ENCODE results near the gene ANK2. TPM values are rescaled to one million over a fixed set of nuclear protein-coding genes. Genes with fewer than 3 reads are reported as not detected.
"Not testable (repeated sequence)": the region's sequence is repeated elsewhere in the genome, so short reads cannot be mapped to it uniquely, and the experiment has no call there.

ANK2 gene
- total and polyA plus RNA-seq, 2 donors: 5.3 to 14.7 TPM

DNA sequence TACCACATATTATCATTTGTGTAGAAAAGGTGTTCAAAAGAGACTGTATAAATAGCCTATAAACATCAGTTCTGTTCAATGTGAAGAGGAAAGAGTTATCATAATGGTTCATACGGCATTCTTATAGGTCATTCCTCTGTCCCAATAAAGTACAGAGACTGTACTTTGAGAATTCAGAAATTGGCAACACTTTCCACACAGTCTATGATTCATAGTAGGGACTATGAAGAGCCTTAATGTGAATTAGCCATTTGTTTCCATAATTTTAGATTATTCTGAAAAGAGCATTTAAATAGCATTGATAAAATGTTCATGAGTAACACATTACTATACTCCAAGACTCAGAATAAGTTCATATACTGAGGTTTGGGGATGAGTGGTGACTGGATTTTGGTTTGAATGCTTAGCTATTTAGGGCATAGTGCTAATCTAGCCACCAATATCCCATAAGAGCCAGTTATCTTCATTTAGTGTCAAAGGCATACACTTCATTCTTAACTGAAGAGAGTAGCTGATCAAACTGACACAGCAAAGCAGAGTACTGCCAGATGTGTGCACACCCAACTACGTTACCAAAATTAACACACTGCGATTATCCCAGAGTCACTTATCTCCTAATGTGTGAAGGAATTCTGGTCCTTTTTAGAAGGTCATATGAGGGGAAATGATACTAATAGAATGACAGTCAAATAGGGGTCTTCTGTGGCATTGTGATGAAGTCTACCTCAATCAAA lies 10.2 kb downstream of the ANK2 start:
- H3K4me1 ChIP-seq (ENCODE audit: control insufficient read depth in 2 of 2, insufficient read depth in 2 of 2, low read length in 2 of 2): no peaks in the 10 kb centered on the region
- no peak overlapping the region for H3K4me3 ChIP-seq (ENCODE audit: low read length in 2 of 2)
- H3K9me3 ChIP-seq (ENCODE audit: control insufficient read depth in 2 of 2, insufficient read depth in 1 of 2, low read length in 1 of 2): no peaks in the 10 kb centered on the region
- no peak overlapping the region for H3K27ac ChIP-seq (ENCODE audit: low read depth in 1 of 2, low read length in 1 of 2)
- H3K27me3 ChIP-seq (ENCODE audit: control insufficient read depth in 2 of 2, insufficient read depth in 1 of 2, low read length in 1 of 2): no peaks in the 10 kb centered on the region
- WGBS: 93% methylated on average over 3 of the region's 3 CpGs
- no peak for DNase-seq (ENCODE audit: low read depth in 6 of 9, low spot score in 9 of 9)
- H3K36me3 ChIP-seq (ENCODE audit: control insufficient read depth in 2 of 2, insufficient read depth in 2 of 2, low read length in 1 of 2): no peaks in the 10 kb centered on the region

DNA sequence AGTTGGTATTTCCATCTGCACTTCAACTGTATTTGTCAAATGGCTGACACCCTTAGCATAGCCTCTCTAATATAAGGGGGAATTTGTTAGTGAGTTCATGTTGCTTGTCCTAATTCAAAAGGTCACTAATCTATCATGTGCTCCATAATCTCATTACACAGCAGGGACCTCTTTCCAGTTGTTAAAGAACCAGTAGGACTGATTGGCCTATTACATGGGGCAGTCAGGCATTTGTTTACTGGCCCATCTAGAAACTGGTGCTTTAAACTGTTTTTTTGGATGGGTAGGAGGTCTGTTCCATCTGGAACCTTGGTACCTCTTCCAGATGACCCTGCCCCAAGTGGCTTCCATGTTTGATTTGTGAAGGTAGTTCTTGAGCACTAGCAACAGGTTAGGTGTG lies 11.4 kb downstream of the ANK2 start:
- Histone ChIP-seq H3K27me3 (ENCODE audit: control insufficient read depth in 2 of 2, insufficient read depth in 1 of 2, low read length in 1 of 2) (no peaks in the 10 kb centered on the region), H3K9me3 (ENCODE audit: control insufficient read depth in 2 of 2, insufficient read depth in 1 of 2, low read length in 1 of 2) (no peaks in the 10 kb centered on the region), H3K36me3 (ENCODE audit: control insufficient read depth in 2 of 2, insufficient read depth in 2 of 2, low read length in 1 of 2) (no peaks in the 10 kb centered on the region), H3K27ac (ENCODE audit: low read depth in 1 of 2, low read length in 1 of 2) (no peak overlapping the region), H3K4me1 (ENCODE audit: control insufficient read depth in 2 of 2, insufficient read depth in 2 of 2, low read length in 2 of 2) (no peaks in the 10 kb centered on the region), H3K4me3 (ENCODE audit: low read length in 2 of 2) (no peak overlapping the region)
- no peak for DNase-seq (ENCODE audit: low read depth in 6 of 9, low spot score in 9 of 9)

DNA sequence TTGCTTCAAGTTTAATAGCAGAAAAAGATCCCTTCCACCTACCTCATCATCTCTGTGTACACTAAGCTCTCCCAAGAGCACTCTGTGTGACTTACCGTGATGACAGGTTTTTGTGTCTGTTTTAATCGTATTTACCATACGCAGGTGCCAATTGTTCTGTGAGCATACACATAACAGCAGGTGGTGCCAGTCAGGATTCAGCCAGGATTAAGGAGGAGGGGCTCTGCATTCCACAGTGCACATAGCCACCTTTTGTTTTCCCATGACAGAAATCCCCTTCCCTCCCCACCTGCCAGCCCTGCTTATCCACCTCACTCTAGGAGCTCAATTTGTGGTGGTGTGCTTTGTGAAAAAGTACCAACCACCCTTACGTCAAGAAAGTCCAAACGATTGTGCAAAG lies 14.8 kb downstream of the ANK2 start:
- no peak overlapping the region for H3K4me3 ChIP-seq (ENCODE audit: low read length in 2 of 2)
- WGBS: 37% methylated on average over 5 of the region's 5 CpGs
- DNase-seq (ENCODE audit: low read depth in 6 of 9, low spot score in 9 of 9): no peak

DNA sequence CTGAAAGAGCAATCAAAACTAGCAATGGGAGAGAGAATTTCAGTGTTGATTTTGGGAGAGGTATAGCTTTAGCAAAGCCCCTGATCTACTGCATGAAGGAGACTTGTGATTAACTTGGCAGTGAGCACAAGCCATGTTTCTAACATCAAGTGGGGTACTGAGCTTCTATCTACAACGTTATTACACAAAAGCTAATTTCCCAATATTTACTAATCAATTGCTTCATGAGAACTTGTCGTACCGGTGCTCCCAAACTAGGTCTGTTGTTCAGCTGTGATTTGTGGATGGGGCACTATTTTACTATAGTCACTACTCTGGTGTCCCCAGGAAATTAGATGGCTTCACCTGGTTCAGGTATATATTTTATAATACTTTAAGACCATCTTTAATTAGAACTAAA lies 16.2 kb downstream of the ANK2 start:
- no peaks in the 10 kb centered on the region for H3K36me3 ChIP-seq (ENCODE audit: control insufficient read depth in 2 of 2, insufficient read depth in 2 of 2, low read length in 1 of 2)
- 83% methylated on average over 3 of the region's 3 CpGs for WGBS

More for the DNA sequence above, 14.8 kb downstream of the ANK2 start:
- H3K36me3 ChIP-seq (ENCODE audit: control insufficient read depth in 2 of 2, insufficient read depth in 2 of 2, low read length in 1 of 2): no peaks in the 10 kb centered on the region
- no peaks in the 10 kb centered on the region for H3K9me3 ChIP-seq (ENCODE audit: control insufficient read depth in 2 of 2, insufficient read depth in 1 of 2, low read length in 1 of 2)
- no peaks in the 10 kb centered on the region for H3K4me1 ChIP-seq (ENCODE audit: control insufficient read depth in 2 of 2, insufficient read depth in 2 of 2, low read length in 2 of 2)
- H3K27me3 ChIP-seq (ENCODE audit: control insufficient read depth in 2 of 2, insufficient read depth in 1 of 2, low read length in 1 of 2): no peaks in the 10 kb centered on the region
- H3K27ac ChIP-seq (ENCODE audit: low read depth in 1 of 2, low read length in 1 of 2): no peak overlapping the region

DNA sequence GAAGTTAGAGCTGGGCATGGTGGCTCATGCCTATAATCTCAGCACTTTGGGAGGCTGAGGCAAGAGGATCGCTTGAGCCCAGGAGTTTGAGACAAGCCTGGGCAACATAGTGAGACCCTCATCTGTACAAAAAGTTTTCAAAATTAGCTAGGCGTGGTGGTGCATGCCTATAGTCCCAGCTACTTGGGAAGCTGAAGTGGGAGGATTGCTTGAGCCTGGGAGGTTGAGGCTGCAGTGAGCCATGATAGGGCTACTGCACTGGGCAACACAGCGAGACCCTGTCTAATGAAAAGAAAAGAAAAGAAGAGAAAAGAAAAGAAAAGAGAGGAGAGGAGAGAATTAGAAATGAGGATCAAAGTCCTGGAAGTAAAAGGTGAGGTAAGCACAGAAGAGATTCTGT lies 19.3 kb downstream of the ANK2 start:
- 97% methylated on average over 3 of the region's 3 CpGs for WGBS
- H3K27me3 ChIP-seq (ENCODE audit: control insufficient read depth in 2 of 2, insufficient read depth in 1 of 2, low read length in 1 of 2): not testable (repeated sequence)

More for the DNA sequence above, 16.2 kb downstream of the ANK2 start:
- H3K4me1 ChIP-seq (ENCODE audit: control insufficient read depth in 2 of 2, insufficient read depth in 2 of 2, low read length in 2 of 2): no peaks in the 10 kb centered on the region
- no peaks in the 10 kb centered on the region for H3K9me3 ChIP-seq (ENCODE audit: control insufficient read depth in 2 of 2, insufficient read depth in 1 of 2, low read length in 1 of 2)
- no peak overlapping the region for H3K4me3 ChIP-seq (ENCODE audit: low read length in 2 of 2)
- no peak for DNase-seq (ENCODE audit: low read depth in 6 of 9, low spot score in 9 of 9)
- no peaks in the 10 kb centered on the region for H3K27me3 ChIP-seq (ENCODE audit: control insufficient read depth in 2 of 2, insufficient read depth in 1 of 2, low read length in 1 of 2)
- H3K27ac ChIP-seq (ENCODE audit: low read depth in 1 of 2, low read length in 1 of 2): no peak overlapping the region

DNA sequence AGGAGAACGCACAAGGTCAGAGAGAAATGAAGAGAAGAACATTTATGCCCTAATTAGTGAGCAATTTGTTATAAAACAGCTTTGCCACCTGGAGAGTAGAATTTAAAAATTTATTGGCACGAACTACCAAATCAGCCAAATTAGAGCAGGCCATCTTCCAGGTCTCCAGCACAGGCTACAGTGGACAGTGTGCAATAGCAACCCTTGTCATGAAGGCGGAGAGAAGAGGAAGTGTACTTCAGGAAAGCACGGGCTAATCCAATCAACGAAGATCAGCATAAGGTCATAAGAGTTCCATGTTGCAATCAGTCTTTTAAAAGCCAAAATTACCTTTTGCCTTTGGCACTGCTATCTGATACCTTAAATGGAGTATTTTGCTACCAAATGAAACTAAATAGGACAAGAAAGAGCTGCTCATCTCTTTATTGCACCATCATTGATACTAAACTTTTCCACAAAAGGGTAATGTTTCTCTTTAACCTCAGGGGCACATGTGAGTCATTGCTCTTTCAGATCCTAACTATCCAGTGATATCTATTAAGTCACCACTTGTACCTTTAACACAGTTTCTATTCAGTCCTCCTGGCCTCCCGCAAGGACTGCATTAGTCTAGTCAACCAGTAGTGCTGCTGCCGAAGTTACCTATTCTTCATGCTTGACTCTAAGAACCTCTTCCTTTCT lies 19.9 kb downstream of the ANK2 start:
- no peak for DNase-seq (ENCODE audit: low read depth in 6 of 9, low spot score in 9 of 9)
- no peak overlapping the region for H3K4me3 ChIP-seq (ENCODE audit: low read length in 2 of 2)
- H3K27ac ChIP-seq (ENCODE audit: low read depth in 1 of 2, low read length in 1 of 2): no peak overlapping the region
- no peaks in the 10 kb centered on the region for H3K9me3 ChIP-seq (ENCODE audit: control insufficient read depth in 2 of 2, insufficient read depth in 1 of 2, low read length in 1 of 2)
- WGBS: 91% methylated on average over 7 of the region's 7 CpGs
- no peaks in the 10 kb centered on the region for H3K36me3 ChIP-seq (ENCODE audit: control insufficient read depth in 2 of 2, insufficient read depth in 2 of 2, low read length in 1 of 2)
- H3K4me1 ChIP-seq (ENCODE audit: control insufficient read depth in 2 of 2, insufficient read depth in 2 of 2, low read length in 2 of 2): no peaks in the 10 kb centered on the region
- H3K27me3 ChIP-seq (ENCODE audit: control insufficient read depth in 2 of 2, insufficient read depth in 1 of 2, low read length in 1 of 2): no peaks in the 10 kb centered on the region

More for the DNA sequence above, 19.3 kb downstream of the ANK2 start:
- not testable (repeated sequence) for H3K36me3 ChIP-seq (ENCODE audit: control insufficient read depth in 2 of 2, insufficient read depth in 2 of 2, low read length in 1 of 2); H3K27ac ChIP-seq (ENCODE audit: low read depth in 1 of 2, low read length in 1 of 2); H3K9me3 ChIP-seq (ENCODE audit: control insufficient read depth in 2 of 2, insufficient read depth in 1 of 2, low read length in 1 of 2); DNase-seq (ENCODE audit: low read depth in 6 of 9, low spot score in 9 of 9); H3K4me3 ChIP-seq (ENCODE audit: low read length in 2 of 2); H3K4me1 ChIP-seq (ENCODE audit: control insufficient read depth in 2 of 2, insufficient read depth in 2 of 2, low read length in 2 of 2)

DNA sequence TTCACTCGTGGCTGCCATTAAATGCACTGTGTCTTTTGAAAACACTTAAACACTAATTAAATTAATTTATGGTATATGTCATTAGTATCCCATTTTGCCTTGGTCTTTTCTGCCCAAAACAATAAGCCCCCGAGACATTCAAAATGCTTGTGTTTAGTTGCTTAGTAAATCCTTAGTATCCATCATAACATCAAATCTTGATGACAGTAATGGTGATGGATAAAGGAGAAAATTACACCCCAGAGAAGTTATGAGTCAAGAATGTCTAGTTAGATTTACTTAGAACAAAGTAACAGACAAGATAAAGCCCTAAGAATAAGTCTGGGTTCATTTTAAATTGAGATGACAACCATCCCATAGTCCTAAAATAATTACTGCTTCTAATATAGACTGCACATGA lies 21.3 kb downstream of the ANK2 start:
- Histone ChIP-seq H3K27ac (ENCODE audit: low read depth in 1 of 2, low read length in 1 of 2) (no peak overlapping the region), H3K4me1 (ENCODE audit: control insufficient read depth in 2 of 2, insufficient read depth in 2 of 2, low read length in 2 of 2) (no peaks in the 10 kb centered on the region), H3K4me3 (ENCODE audit: low read length in 2 of 2) (no peak overlapping the region), H3K9me3 (ENCODE audit: control insufficient read depth in 2 of 2, insufficient read depth in 1 of 2, low read length in 1 of 2) (no peaks in the 10 kb centered on the region), H3K27me3 (ENCODE audit: control insufficient read depth in 2 of 2, insufficient read depth in 1 of 2, low read length in 1 of 2) (no peaks in the 10 kb centered on the region), H3K36me3 (ENCODE audit: control insufficient read depth in 2 of 2, insufficient read depth in 2 of 2, low read length in 1 of 2) (no peaks in the 10 kb centered on the region)
- 89% methylated on average over 2 of the region's 2 CpGs for WGBS
- DNase-seq (ENCODE audit: low read depth in 6 of 9, low spot score in 9 of 9): no peak

DNA sequence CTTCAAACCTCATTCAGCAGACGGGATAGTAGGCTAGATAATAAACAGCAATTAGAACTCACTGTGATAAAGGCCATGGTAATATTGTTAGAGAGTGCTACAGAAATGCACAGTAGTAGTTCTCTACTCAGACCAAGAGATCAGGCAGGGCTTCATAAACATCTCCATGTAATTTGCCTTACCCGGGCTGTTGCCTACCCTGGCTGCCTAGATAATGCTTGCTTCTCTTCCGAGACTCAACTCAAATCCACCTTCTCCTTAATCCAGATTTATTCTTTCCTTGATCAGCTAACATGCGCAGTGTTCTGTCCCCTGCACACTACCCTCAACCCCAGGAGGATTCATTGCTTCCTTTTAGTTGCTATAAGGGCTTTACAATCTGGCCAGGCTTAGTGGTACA lies 21.8 kb downstream of the ANK2 start:
- H3K4me3 ChIP-seq (ENCODE audit: low read length in 2 of 2): no peak overlapping the region
- no peaks in the 10 kb centered on the region for H3K9me3 ChIP-seq (ENCODE audit: control insufficient read depth in 2 of 2, insufficient read depth in 1 of 2, low read length in 1 of 2)
- H3K36me3 ChIP-seq (ENCODE audit: control insufficient read depth in 2 of 2, insufficient read depth in 2 of 2, low read length in 1 of 2): no peaks in the 10 kb centered on the region
- H3K27ac ChIP-seq (ENCODE audit: low read depth in 1 of 2, low read length in 1 of 2): no peak overlapping the region
- no peak for DNase-seq (ENCODE audit: low read depth in 6 of 9, low spot score in 9 of 9)
- H3K27me3 ChIP-seq (ENCODE audit: control insufficient read depth in 2 of 2, insufficient read depth in 1 of 2, low read length in 1 of 2): no peaks in the 10 kb centered on the region
- WGBS: 96% methylated on average over 4 of the region's 4 CpGs
- H3K4me1 ChIP-seq (ENCODE audit: control insufficient read depth in 2 of 2, insufficient read depth in 2 of 2, low read length in 2 of 2): no peaks in the 10 kb centered on the region

DNA sequence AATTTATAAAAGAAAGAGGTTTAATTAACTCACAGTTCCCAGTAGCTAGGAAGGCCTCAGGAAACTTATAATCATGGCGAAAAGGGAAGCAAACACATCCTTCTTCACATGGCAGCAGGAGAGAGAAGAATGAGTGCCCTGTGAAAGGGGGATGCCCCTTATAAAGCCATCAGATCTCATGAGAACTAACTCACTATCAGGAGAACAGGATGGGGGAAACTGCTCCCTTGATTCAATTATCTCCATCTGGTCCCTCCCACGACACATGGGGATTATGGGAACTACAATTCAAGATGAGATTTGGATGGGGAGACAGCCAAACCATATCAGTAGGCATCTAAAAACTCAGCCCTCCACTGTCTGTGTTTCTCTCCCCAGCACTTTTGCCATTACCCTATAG lies 22.4 kb downstream of the ANK2 start:
- no peak for DNase-seq (ENCODE audit: low read depth in 6 of 9, low spot score in 9 of 9)
- no peaks in the 10 kb centered on the region for H3K4me1 ChIP-seq (ENCODE audit: control insufficient read depth in 2 of 2, insufficient read depth in 2 of 2, low read length in 2 of 2)
- no peaks in the 10 kb centered on the region for H3K27me3 ChIP-seq (ENCODE audit: control insufficient read depth in 2 of 2, insufficient read depth in 1 of 2, low read length in 1 of 2)
- no peak overlapping the region for H3K27ac ChIP-seq (ENCODE audit: low read depth in 1 of 2, low read length in 1 of 2)
- WGBS: 79% methylated on average over 2 of the region's 2 CpGs
- H3K4me3 ChIP-seq (ENCODE audit: low read length in 2 of 2): no peak overlapping the region
- no peaks in the 10 kb centered on the region for H3K9me3 ChIP-seq (ENCODE audit: control insufficient read depth in 2 of 2, insufficient read depth in 1 of 2, low read length in 1 of 2)
- H3K36me3 ChIP-seq (ENCODE audit: control insufficient read depth in 2 of 2, insufficient read depth in 2 of 2, low read length in 1 of 2): no peaks in the 10 kb centered on the region

Measured in thymus (tissue), 11 donors.